SK-N-SH treated with all-trans-retinoic acid at 6 μM for 48 hours (cell line): ENCODE measurements around the gene TIPARP.
A peak's percentile ranks its signal among the peaks of the same experiment; 100 is the strongest.

Experiments
- ATAC-seq: fragments of 200-7000 bp; cut with Tn5 transposase; 3 replicates; pipeline ENCODE4 v1.9.1; 2020; ENCODE audit warnings: mild to moderate bottlenecking, moderate library complexity
- BACH2 ChIP-seq: fragments of 250-450 bp; sonication (Bioruptor Pico); IDR thresholded peaks from 2 replicates; pipeline ENCODE4 v1.9.0; 2021; ENCODE audit warnings: mild to moderate bottlenecking, borderline replicate concordance
- CSDC2 ChIP-seq: fragments of 250-450 bp; sonication (Bioruptor Pico); IDR thresholded peaks from 2 replicates; pipeline ENCODE4 v1.5.0; 2020; ENCODE audit warnings: mild to moderate bottlenecking, moderate library complexity
- ESRRG ChIP-seq: fragments of 250-450 bp; sonication (Bioruptor Pico); IDR thresholded peaks from 2 replicates; pipeline ENCODE4 v1.6.1; 2021; ENCODE audit warnings: mild to moderate bottlenecking
- GLIS3 ChIP-seq: fragments of 250-450 bp; sonication (Bioruptor Pico); IDR thresholded peaks from 2 replicates; pipeline ENCODE4 v1.5.0; 2020; ENCODE audit warnings: mild to moderate bottlenecking, moderate library complexity
- ISL1 ChIP-seq: fragments of 250-450 bp; sonication (Bioruptor Pico); IDR thresholded peaks from 2 replicates; pipeline ENCODE4 v2.1.2; 2022; ENCODE audit warnings: mild to moderate bottlenecking, moderate library complexity
- OSR1 ChIP-seq: fragments of 250-450 bp; sonication (Bioruptor Pico); IDR thresholded peaks from 2 replicates; pipeline ENCODE4 v1.8.0; 2022; ENCODE audit warnings: moderate library complexity, mild to moderate bottlenecking, inconsistent platforms
- PPARA ChIP-seq: fragments of 250-450 bp; sonication (Bioruptor Pico); IDR thresholded peaks from 2 replicates; pipeline ENCODE4 v1.5.0; 2020; ENCODE audit warnings: mild to moderate bottlenecking, borderline replicate concordance
- RARB ChIP-seq: fragments of 250-450 bp; sonication (Bioruptor Pico); IDR thresholded peaks from 2 replicates; pipeline ENCODE4 v1.8.0; 2021; ENCODE audit warnings: mild to moderate bottlenecking, moderate library complexity
- SNAI2 ChIP-seq: fragments of 250-450 bp; sonication (Bioruptor Pico); IDR thresholded peaks from 2 replicates; pipeline ENCODE4 v1.5.0; 2020; ENCODE audit warnings: mild to moderate bottlenecking, moderate library complexity
- TCF4 ChIP-seq: fragments of 250-450 bp; sonication (Bioruptor Pico); IDR thresholded peaks from 2 replicates; pipeline ENCODE4 v1.8.0; 2021; ENCODE audit warnings: mild to moderate bottlenecking, moderate library complexity, borderline replicate concordance
- TOX ChIP-seq: fragments of 250-450 bp; sonication (Bioruptor Pico); IDR thresholded peaks from 2 replicates; pipeline ENCODE4 v1.8.0; 2021; ENCODE audit warnings: mild to moderate bottlenecking, moderate library complexity, borderline replicate concordance
- ZC3H10 ChIP-seq: fragments of 250-450 bp; sonication (Bioruptor Pico); IDR thresholded peaks from 2 replicates; pipeline ENCODE4 v1.5.1; 2021; ENCODE audit warnings: mild to moderate bottlenecking, moderate library complexity
- ZFP3 ChIP-seq: fragments of 250-450 bp; sonication (Bioruptor Pico); IDR thresholded peaks from 2 replicates; pipeline ENCODE4 v1.5.0; 2020; ENCODE audit warnings: mild to moderate bottlenecking, moderate library complexity
- ZFP30 ChIP-seq: fragments of 450-650 bp; formaldehyde crosslinking; IDR thresholded peaks from 2 replicates; pipeline ENCODE4 v1.5.0; 2022; ENCODE audit warnings: mild to moderate bottlenecking, moderate library complexity
- ZNF565 ChIP-seq: fragments of 450-650 bp; formaldehyde crosslinking; conservative IDR thresholded peaks from 2 replicates; pipeline ENCODE4 v1.5.0; 2020; ENCODE audit warnings: low read depth, mild to moderate bottlenecking, moderate library complexity
- ZNF70 ChIP-seq: fragments of 450-650 bp; formaldehyde crosslinking; IDR thresholded peaks from 2 replicates; pipeline ENCODE4 v1.5.0; 2020; ENCODE audit warnings: mild to moderate bottlenecking, moderate library complexity
- ZNF8 ChIP-seq: fragments of 450-650 bp; formaldehyde crosslinking; IDR thresholded peaks from 2 replicates; pipeline ENCODE4 v1.5.0; 2020; ENCODE audit warnings: mild to moderate bottlenecking, moderate library complexity
- TF ChIP-seq, protein P1 (sequence below): fragments of 250-450 bp; sonication (Bioruptor Pico); IDR thresholded peaks from 2 replicates; pipeline ENCODE4 v1.8.0; 2021; ENCODE audit warnings: low read depth, mild to moderate bottlenecking, moderate library complexity, borderline replicate concordance
- TF ChIP-seq, protein P2 (sequence below): fragments of 250-450 bp; sonication (Bioruptor Pico); IDR thresholded peaks from 2 replicates; pipeline ENCODE4 v1.5.1; 2021; ENCODE audit warnings: mild to moderate bottlenecking, moderate library complexity
- TF ChIP-seq, protein P3 (sequence below): fragments of 250-450 bp; sonication (Bioruptor Pico); IDR thresholded peaks from 2 replicates; pipeline ENCODE4 v1.5.1; 2020; ENCODE audit warnings: low read depth, mild to moderate bottlenecking, moderate library complexity

TIPARP gene

DNA sequence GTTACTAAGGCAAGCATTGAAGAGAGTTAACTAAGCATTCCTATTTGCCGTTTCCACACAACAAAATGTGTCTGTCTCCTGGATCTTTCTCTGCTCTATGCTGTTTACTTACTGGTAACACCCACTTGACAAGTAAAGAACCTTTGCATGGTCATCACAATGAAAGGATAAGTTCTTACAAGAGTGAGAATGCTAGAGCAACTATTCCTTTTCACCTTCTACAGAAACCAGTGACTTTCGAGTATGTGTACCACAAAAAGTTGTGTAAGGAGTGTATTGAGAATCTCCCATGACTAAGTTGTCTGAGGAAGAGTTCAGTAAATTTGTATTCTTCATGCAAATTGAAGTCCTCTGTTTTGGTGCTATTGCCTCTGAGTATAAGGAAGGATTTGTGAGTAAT lies 10.8 kb downstream of the TIPARP start (continued):
- TF ChIP-seq BACH2 (CRISPR knock-in tag) (no peak), CSDC2 (CRISPR knock-in tag) (no peak), ZNF8 (CRISPR knock-in tag) (no peak), GLIS3 (CRISPR knock-in tag) (no peak), SNAI2 (CRISPR knock-in tag) (no peak), TOX (CRISPR knock-in tag) (no peak), OSR1 (CRISPR knock-in tag) (no peak)
- TF ChIP-seq, protein P1, sequence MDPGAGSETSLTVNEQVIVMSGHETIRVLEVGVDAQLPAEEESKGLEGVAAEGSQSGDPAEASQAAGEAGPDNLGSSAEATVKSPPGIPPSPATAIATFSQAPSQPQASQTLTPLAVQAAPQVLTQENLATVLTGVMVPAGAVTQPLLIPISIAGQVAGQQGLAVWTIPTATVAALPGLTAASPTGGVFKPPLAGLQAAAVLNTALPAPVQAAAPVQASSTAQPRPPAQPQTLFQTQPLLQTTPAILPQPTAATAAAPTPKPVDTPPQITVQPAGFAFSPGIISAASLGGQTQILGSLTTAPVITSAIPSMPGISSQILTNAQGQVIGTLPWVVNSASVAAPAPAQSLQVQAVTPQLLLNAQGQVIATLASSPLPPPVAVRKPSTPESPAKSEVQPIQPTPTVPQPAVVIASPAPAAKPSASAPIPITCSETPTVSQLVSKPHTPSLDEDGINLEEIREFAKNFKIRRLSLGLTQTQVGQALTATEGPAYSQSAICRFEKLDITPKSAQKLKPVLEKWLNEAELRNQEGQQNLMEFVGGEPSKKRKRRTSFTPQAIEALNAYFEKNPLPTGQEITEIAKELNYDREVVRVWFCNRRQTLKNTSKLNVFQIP: no peak

DNA sequence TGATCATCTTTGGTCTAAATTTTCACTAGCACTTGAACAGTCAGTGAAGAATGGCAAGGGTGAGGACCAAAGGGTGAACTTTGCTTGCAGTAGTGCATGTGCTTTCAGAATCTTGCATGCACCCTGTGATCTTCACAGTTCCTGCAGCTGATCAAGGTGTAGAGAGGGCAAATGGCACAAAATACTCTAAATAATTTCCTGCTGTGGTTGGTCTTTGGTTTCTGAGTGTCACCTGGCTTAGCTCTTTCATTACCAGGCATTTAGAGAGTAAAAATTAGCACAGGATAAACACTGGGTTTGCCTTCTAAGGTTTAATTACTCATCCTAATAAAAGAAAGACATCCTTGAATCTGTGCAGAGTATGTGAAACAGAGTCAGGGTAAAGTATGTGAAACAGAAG lies 11.4 kb downstream of the TIPARP start:
- peak; percentile 17 for ATAC-seq
- TF ChIP-seq GLIS3 (CRISPR knock-in tag) (no peak), ZNF565 (CRISPR knock-in tag) (no peak), OSR1 (CRISPR knock-in tag) (no peak), SNAI2 (CRISPR knock-in tag) (no peak), TOX (CRISPR knock-in tag) (no peak), ESRRG (CRISPR knock-in tag) (no peak), TCF4 (CRISPR knock-in tag) (no peak), ZFP3 (no peak)
- TF ChIP-seq, protein P2, sequence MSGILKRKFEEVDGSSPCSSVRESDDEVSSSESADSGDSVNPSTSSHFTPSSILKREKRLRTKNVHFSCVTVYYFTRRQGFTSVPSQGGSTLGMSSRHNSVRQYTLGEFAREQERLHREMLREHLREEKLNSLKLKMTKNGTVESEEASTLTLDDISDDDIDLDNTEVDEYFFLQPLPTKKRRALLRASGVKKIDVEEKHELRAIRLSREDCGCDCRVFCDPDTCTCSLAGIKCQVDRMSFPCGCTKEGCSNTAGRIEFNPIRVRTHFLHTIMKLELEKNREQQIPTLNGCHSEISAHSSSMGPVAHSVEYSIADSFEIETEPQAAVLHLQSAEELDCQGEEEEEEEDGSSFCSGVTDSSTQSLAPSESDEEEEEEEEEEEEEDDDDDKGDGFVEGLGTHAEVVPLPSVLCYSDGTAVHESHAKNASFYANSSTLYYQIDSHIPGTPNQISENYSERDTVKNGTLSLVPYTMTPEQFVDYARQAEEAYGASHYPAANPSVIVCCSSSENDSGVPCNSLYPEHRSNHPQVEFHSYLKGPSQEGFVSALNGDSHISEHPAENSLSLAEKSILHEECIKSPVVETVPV: no peak

DNA sequence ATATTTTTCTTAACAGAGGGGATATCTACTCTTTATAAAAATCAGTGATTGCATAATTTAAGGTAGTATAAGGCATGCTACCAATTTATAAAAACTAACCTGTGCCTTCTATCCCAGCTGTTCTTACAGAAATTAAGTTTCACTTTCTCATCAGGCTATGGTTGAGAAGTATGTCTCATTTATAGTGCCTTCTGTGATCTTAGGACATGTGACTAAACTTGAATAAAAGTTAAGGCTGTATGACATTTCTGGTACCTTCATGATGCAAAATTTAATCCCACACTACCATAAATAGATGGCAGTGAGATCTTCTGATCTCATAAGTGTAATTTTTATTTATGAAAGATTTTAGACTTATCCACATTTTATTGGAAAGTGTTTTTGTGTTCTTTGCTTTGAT lies 12.6 kb downstream of the TIPARP start:
- no peak for ATAC-seq
- TF ChIP-seq GLIS3 (CRISPR knock-in tag) (no peak), ZFP3 (no peak), ESRRG (CRISPR knock-in tag) (no peak), ZC3H10 (CRISPR knock-in tag) (no peak), BACH2 (CRISPR knock-in tag) (no peak), CSDC2 (CRISPR knock-in tag) (no peak), RARB (no peak), TCF4 (CRISPR knock-in tag) (no peak), OSR1 (CRISPR knock-in tag) (no peak), ZFP30 (CRISPR knock-in tag) (no peak), ZNF565 (CRISPR knock-in tag) (no peak), PPARA (CRISPR knock-in tag) (no peak), ZNF70 (CRISPR knock-in tag) (no peak)
- TF ChIP-seq, protein P3, sequence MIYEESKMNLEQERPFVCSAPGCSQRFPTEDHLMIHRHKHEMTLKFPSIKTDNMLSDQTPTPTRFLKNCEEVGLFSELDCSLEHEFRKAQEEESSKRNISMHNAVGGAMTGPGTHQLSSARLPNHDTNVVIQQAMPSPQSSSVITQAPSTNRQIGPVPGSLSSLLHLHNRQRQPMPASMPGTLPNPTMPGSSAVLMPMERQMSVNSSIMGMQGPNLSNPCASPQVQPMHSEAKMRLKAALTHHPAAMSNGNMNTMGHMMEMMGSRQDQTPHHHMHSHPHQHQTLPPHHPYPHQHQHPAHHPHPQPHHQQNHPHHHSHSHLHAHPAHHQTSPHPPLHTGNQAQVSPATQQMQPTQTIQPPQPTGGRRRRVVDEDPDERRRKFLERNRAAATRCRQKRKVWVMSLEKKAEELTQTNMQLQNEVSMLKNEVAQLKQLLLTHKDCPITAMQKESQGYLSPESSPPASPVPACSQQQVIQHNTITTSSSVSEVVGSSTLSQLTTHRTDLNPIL (CRISPR knock-in tag): no peak
- TF ChIP-seq, protein P1: no peak

DNA sequence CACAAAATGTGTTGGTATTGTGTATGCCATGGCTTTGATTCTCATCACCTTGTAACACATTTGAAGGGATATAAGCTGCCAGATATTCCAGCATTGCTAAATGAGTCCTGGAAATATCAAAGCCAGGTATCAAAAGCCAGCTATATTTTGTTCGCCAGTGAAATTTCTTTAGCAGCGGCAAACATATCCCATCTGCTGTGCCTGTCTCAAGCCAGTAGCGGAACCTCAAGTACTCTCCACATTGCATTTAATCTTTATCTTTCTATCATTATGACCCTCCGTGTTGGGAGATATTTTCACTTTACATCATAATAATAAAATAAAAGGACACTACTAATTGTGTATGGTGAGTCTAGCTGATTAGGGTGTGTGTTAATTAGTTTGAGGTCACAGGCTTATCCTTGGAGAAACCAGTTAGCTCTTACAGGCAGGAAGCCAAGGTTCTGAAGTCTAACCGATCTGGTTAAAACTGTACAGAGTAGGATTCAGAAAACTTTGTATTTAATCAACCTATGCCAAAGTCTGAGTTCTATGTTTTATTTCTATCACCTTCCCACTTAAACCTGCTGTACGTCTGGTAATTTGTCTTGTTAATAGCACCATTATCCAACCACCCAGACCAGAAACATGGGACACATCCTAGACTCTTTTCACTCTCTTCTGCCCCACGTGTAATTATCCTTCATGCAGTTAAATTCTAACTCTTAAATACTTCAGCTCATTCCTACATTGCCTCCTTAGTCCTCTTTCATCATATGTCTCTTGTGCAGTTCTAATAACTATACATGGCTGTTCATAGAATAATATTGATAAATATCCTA lies 14.5 kb downstream of the TIPARP start:
- TF ChIP-seq CSDC2 (CRISPR knock-in tag): no peak
- no peak for TF ChIP-seq ZNF8 (CRISPR knock-in tag)
- no peak for TF ChIP-seq TOX (CRISPR knock-in tag)
- no peak for TF ChIP-seq TCF4 (CRISPR knock-in tag)
- no peak for TF ChIP-seq ZNF565 (CRISPR knock-in tag)
- no peak for TF ChIP-seq ISL1 (CRISPR knock-in tag)
- TF ChIP-seq ZFP30 (CRISPR knock-in tag): no peak
- no peak for TF ChIP-seq ZC3H10 (CRISPR knock-in tag)

More for the DNA sequence above, 14.5 kb downstream of the TIPARP start:
- no peak for ATAC-seq
